OCI-LY3 (cell line): ENCODE data around the gene SLC6A6.

ENCODE experiments used
- H2AFZ ChIP-seq: fragments of 200-600, 300-600 bp; shearing (Covaris generic); 2 replicates; pipeline ENCODE4 v1.6.0; 2014; ENCODE audit warnings: antibody characterized with exemption, low read depth, low read length
- H3K27ac ChIP-seq: fragments of 200-600, 300-600 bp; sonication (generic); 2 replicates; pipeline ENCODE4 v1.5.1; 2014; ENCODE audit warnings: mild to moderate bottlenecking, low read length, moderate library complexity, mixed read lengths
- H3K27me3 ChIP-seq: fragments of 200-600, 300-600 bp; sonication (generic); 2 replicates; pipeline ENCODE4 v1.6.1; 2014; ENCODE audit warnings: low read depth, low read length, mixed read lengths
- H3K36me3 ChIP-seq: fragments of 200-600, 300-600 bp; sonication (generic); replicated peaks from 2 replicates; pipeline ENCODE3; 2014; ENCODE audit warnings: low read depth, low read length, mixed read lengths
- H3K4me1 ChIP-seq: fragments of 300-600, 200-600 bp; sonication (generic); 2 replicates; pipeline ENCODE4 v1.6.1; 2014; ENCODE audit warnings: low read length, mixed read lengths
- H3K4me2 ChIP-seq: fragments of 200-600, 300-600 bp; sonication (generic); 2 replicates; pipeline ENCODE4 v1.6.1; 2014; ENCODE audit warnings: low read length, mixed read lengths
- H3K4me3 ChIP-seq: fragments of 300-600, 200-600 bp; sonication (generic); 2 replicates; pipeline ENCODE4 v1.5.1; 2014; ENCODE audit warnings: antibody characterized with exemption, mild to moderate bottlenecking, low read length, moderate library complexity
- H3K79me2 ChIP-seq: fragments of 300-600, 200-600 bp; shearing (Covaris generic); 2 replicates; pipeline ENCODE4 v1.6.1; 2014; ENCODE audit warnings: mild to moderate bottlenecking, low read length, mixed read lengths
- H3K9ac ChIP-seq: fragments of 300-600, 200-600 bp; shearing (Covaris generic); 2 replicates; pipeline ENCODE4 v1.6.0; 2014; ENCODE audit warnings: mild to moderate bottlenecking, low read length, moderate library complexity
- H3K9me3 ChIP-seq: fragments of 200-600, 300-600 bp; shearing (Covaris generic); 2 replicates; pipeline ENCODE4 v1.6.1; 2014; ENCODE audit warnings: low read length, mixed read lengths; ENCODE audit not compliant: insufficient read depth
- H4K20me1 ChIP-seq: fragments of 200-600, 300-600 bp; sonication (generic); 2 replicates; pipeline ENCODE4 v1.6.1; 2016; ENCODE audit warnings: low read length, mixed read lengths; ENCODE audit not compliant: insufficient read depth
- EZH2phosphoT487 ChIP-seq: fragments of 200-600 bp; shearing (Covaris generic); IDR thresholded peaks from 2 replicates; pipeline ENCODE4 v1.6.1; 2018; ENCODE audit warnings: antibody characterized with exemption, mixed run types, low read depth
- TF ChIP-seq, protein P1 (sequence below): fragments of 200-600, 300-600 bp; sonication (generic); IDR thresholded peaks from 2 replicates; pipeline ENCODE4 v1.5.1; 2014; ENCODE audit warnings: antibody characterized with exemption, low read length, low read depth

Gene SLC6A6

DNA sequence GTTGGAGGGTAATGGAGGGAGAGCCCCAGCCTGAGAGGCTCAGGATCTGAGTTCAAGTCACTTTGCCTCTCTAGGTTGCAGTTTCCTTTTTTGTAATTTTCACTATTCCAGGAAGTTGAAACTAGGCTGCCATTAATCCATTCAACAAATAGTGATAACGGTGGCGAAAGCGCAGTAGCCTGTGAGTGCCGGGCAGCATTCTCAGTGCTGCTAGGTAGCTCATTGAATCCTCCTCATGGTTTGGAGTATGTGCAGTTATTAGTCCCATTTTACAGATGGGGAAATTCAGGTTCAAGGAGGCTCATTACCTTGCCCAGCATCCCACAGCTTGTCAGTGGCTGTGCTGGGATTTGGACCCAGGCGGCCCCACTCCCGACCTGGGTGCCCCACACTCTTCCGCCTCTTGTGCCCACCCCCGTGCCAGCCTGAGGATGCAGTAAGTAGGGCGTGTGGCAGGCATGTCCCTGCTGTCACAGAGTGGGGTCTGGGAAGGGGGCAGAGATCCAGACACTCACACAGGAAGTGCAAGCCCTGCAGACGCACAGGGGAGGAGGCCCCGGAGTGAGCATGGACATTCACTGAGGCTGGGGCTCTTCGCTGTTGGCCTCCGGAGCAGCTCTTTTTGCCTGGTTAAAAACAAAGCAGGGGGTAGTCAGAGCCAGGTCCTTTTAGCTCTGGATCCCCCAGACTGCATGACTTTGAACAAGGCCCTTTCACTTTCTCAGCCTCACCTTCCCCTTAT, 58.8 kb downstream of the SLC6A6 start:
- H3K4me3 ChIP-seq, result no peak overlapping the region
- peaks cover 45% of the 10 kb centered on the region for H3K4me1 ChIP-seq
- no peaks in the 10 kb centered on the region for H3K9me3 ChIP-seq
- H3K27me3 ChIP-seq, result no peaks in the 10 kb centered on the region
- no peaks in the 10 kb centered on the region for H4K20me1 ChIP-seq
- no peak overlapping the region for H3K4me2 ChIP-seq
- peaks cover 95% of the 10 kb centered on the region for H3K36me3 ChIP-seq
- H2AFZ ChIP-seq, result no peak overlapping the region
- no peak overlapping the region for H3K9ac ChIP-seq
- TF ChIP-seq EZH2phosphoT487, result no peak
- TF ChIP-seq, protein P1, sequence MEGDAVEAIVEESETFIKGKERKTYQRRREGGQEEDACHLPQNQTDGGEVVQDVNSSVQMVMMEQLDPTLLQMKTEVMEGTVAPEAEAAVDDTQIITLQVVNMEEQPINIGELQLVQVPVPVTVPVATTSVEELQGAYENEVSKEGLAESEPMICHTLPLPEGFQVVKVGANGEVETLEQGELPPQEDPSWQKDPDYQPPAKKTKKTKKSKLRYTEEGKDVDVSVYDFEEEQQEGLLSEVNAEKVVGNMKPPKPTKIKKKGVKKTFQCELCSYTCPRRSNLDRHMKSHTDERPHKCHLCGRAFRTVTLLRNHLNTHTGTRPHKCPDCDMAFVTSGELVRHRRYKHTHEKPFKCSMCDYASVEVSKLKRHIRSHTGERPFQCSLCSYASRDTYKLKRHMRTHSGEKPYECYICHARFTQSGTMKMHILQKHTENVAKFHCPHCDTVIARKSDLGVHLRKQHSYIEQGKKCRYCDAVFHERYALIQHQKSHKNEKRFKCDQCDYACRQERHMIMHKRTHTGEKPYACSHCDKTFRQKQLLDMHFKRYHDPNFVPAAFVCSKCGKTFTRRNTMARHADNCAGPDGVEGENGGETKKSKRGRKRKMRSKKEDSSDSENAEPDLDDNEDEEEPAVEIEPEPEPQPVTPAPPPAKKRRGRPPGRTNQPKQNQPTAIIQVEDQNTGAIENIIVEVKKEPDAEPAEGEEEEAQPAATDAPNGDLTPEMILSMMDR, result no peak
- H3K27ac ChIP-seq, result peak overlapping the region; percentile 27
- H3K79me2 ChIP-seq, result no peaks in the 10 kb centered on the region; the same call in 1 of the 2 replicates

DNA sequence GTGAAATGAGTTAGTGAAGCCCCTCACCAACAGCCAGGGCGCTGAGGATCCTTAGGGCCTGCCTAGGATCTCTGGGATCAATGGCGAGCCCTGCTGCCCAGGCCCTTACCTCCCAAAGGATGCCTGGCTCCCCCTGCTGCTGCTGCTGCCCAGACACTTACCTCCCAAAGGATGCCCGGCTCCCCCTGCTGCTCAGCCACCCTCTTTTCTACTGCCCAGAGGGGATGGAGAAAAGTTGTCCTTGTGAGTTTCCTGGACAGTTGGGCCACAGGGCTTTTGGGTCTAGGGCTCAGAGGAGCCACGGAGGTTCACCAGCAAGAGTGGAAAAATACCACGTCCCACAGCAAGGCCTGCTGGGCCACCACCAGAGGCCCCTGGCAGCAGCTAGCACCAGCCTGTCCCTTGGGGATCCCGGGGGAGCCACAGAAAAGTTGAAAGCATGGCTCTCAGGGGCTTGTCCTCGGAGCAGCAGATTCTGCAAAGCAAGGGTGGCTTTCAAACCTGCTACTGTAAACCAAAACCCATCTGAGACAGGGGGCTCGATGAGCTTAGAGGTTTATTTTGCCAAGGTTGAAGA, 59.4 kb downstream of the SLC6A6 start:
- TF ChIP-seq, protein P1, result peak; percentile 78
- TF ChIP-seq EZH2phosphoT487, result no peak
- Histone ChIP-seq H2AFZ (no peak overlapping the region), H3K79me2 (no peaks in the 10 kb centered on the region; the same call in 1 of the 2 replicates), H3K27me3 (no peaks in the 10 kb centered on the region), H3K9ac (no peak overlapping the region), H3K4me2 (no peak overlapping the region), H3K4me1 (peaks cover 43% of the 10 kb centered on the region), H3K4me3 (no peak overlapping the region), H4K20me1 (no peaks in the 10 kb centered on the region), H3K9me3 (no peaks in the 10 kb centered on the region), H3K36me3 (peaks cover 95% of the 10 kb centered on the region), H3K27ac (peak overlapping the region; percentile 27)

DNA sequence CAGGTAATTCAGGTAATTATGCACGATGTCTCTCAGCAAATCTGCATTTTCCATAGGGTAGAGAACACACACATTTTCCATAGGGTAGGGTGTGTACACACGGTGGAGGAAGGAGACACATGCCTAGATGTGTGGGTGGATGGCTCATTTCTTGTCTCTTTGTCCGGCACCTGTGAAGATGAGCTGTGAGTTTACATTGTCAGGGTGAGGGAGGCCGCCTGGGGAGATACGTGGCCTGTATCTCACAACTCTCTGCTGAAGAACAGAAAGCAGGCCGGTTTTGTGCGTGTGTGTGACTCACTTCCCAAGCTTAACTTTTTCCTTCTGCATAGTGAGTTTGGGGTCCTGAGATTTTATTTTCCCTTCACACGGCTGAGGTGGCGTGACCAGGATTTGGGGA, 60.3 kb downstream of the SLC6A6 start:
- no peak overlapping the region for H3K27ac ChIP-seq
- H3K9ac ChIP-seq, result no peak overlapping the region
- H3K79me2 ChIP-seq, result no peaks in the 10 kb centered on the region; the same call in 1 of the 2 replicates
- H3K4me3 ChIP-seq, result no peak overlapping the region
- TF ChIP-seq, protein P1, result no peak
- no peak for TF ChIP-seq EZH2phosphoT487
- no peak overlapping the region for H2AFZ ChIP-seq
- H3K27me3 ChIP-seq, result no peaks in the 10 kb centered on the region
- H4K20me1 ChIP-seq, result no peaks in the 10 kb centered on the region
- H3K36me3 ChIP-seq, result peaks cover 97% of the 10 kb centered on the region
- peaks cover 41% of the 10 kb centered on the region for H3K4me1 ChIP-seq
- H3K9me3 ChIP-seq, result no peaks in the 10 kb centered on the region
- H3K4me2 ChIP-seq, result no peak overlapping the region

DNA sequence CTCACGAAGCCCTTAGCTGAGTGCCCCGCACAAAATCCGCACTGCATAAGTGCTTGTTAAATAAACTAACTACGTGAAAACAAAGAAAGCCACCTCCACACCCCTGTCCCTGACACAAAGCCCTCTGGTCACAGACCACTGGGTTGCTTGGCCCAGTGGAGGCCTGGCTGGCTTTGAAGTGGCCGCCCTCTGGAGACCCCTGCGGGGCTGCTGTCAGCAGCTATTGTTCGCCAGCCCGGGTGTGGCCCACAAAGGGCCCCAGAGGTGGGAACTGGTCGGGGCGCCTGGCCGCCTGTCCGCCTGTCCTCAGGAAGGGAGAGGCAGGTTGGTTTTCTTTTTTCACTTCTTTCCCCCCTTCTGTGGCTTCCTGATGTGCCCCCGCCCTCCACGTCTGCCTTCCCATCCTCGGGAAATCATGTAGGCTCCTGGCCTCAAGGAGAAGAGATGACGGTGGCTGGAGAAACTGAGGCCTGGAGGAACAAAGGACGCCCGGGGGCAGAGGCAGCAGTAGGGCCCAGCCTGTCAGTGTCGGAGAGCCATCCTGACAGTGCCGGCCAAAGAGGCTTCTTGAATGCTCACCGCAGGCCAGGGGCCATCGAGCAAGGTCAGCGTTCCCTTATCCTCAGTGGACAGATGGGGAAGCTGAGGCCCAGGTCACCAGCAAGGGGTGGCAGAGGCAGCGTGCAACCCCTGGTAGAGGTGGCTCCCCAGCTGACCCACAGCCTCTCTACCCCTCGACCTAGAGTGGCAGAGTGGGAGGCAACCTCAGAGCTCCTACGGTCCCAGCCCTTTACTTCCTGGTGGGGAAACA, 61.1 kb downstream of the SLC6A6 start:
- Histone ChIP-seq H3K4me3 (no peak overlapping the region), H3K36me3 (peaks cover 96% of the 10 kb centered on the region), H4K20me1 (no peaks in the 10 kb centered on the region), H2AFZ (no peak overlapping the region), H3K27me3 (no peaks in the 10 kb centered on the region), H3K79me2 (peaks cover 1% of the 10 kb centered on the region; the same call in 1 of the 2 replicates), H3K9me3 (no peaks in the 10 kb centered on the region), H3K4me2 (no peak overlapping the region), H3K27ac (no peak overlapping the region), H3K4me1 (peaks cover 37% of the 10 kb centered on the region), H3K9ac (no peak overlapping the region)
- no peak for TF ChIP-seq EZH2phosphoT487
- TF ChIP-seq, protein P1, result no peak
